GM12875 (cell line): ENCODE measurements around the gene ANAPC16.
A peak's percentile ranks its signal among the peaks of the same experiment; 100 is the strongest.

ENCODE experiments used
- H3K4me3 ChIP-seq: one replicate; pipeline ENCODE4 v1.5.1; 2011; ENCODE audit warnings: low read depth, low read length, control low read depth
- TF ChIP-seq, protein P1 (sequence below): IDR thresholded peaks from 2 replicates; pipeline ENCODE4 v1.5.1; 2011; ENCODE audit warnings: low read depth, mild to moderate bottlenecking, control low read depth, inconsistent platforms, low read length, moderate library complexity, borderline replicate concordance; ENCODE audit not compliant: insufficient read depth

Gene ANAPC16

GRCh38 chr10:72243822-72244437, 28.1 kb downstream of the ANAPC16 start:
- TF ChIP-seq, protein P1, sequence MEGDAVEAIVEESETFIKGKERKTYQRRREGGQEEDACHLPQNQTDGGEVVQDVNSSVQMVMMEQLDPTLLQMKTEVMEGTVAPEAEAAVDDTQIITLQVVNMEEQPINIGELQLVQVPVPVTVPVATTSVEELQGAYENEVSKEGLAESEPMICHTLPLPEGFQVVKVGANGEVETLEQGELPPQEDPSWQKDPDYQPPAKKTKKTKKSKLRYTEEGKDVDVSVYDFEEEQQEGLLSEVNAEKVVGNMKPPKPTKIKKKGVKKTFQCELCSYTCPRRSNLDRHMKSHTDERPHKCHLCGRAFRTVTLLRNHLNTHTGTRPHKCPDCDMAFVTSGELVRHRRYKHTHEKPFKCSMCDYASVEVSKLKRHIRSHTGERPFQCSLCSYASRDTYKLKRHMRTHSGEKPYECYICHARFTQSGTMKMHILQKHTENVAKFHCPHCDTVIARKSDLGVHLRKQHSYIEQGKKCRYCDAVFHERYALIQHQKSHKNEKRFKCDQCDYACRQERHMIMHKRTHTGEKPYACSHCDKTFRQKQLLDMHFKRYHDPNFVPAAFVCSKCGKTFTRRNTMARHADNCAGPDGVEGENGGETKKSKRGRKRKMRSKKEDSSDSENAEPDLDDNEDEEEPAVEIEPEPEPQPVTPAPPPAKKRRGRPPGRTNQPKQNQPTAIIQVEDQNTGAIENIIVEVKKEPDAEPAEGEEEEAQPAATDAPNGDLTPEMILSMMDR, result no peak
- no peak overlapping the region for H3K4me3 ChIP-seq

DNA sequence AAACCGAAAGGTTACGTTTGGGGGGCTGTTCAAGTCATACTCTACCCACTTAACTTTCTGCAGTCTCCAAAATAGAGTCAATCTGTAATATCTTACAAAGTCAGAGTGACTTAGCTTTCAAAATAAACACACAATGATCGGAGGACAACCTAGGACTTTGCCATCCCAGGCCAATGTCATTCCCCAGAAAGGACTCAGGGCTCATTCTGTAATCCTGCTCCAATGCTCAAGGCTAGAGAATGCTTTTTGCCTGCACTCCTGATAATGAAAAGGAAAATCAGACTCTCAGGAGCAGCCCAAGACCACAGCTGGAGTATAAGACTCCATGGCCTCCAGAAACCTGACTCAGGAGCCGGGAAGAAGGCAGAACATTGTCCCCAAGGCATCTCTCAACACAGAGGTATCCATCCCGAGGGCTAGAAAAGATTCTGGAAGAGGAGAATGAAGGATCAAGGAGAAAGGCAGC, 28.8 kb downstream of the ANAPC16 start:
- TF ChIP-seq, protein P1, result no peak
- no peak overlapping the region for H3K4me3 ChIP-seq

GRCh38 chr10:72245949-72246525, 30.2 kb downstream of the ANAPC16 start:
- no peak overlapping the region for H3K4me3 ChIP-seq
- TF ChIP-seq, protein P1, result no peak

GRCh38 chr10:72248468-72249151, 32.8 kb downstream of the ANAPC16 start:
- TF ChIP-seq, protein P1, result no peak
- peak overlapping the region; percentile 31 for H3K4me3 ChIP-seq

DNA sequence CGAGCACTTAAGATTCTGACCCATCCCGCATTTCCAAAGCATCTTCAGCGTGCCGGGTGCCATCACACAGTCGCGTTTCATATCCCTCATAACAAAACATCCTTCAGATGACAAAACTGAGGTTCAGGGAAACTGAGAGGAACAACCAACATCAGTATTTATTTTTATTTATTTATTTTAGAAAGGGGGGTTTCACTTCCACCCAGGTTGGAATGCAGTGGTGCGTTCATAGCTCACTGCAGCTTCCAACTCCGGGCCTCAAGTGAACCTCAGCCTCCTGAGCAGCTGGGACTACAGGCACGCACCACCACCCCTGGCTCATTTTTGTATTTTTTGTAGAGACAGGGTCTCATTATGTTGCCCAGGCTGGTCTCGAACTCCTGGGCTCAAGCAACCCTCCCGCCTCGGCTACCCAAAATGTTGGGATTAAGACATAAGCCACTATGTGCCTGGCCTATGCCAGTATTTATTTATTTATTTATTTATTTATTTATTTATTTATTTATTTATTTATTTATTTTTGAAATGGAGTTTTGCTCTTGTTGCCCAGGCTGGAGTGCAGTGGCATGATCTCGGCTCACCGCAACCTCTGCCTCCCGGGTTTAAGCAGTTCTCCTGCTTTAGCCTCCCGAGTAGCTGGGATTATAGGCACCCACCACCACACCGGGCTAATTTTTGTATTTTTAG, 33.5 kb downstream of the ANAPC16 start:
- H3K4me3 ChIP-seq, result peak overlapping the region; percentile 31

GRCh38 chr10:72250666-72251065, 34.9 kb downstream of the ANAPC16 start:
- H3K4me3 ChIP-seq, result no peak overlapping the region
- TF ChIP-seq, protein P1, result no peak

- TF ChIP-seq, protein P1, result no peak
- no peak overlapping the region for H3K4me3 ChIP-seq
Observed at GRCh38 chr10:72251635-72252034, 35.8 kb downstream of the ANAPC16 start.
